Measurements from ENCODE around the gene F11.
"Not testable (repeated sequence)": the region's sequence is repeated elsewhere in the genome, so short reads cannot be mapped to it uniquely, and the experiment has no call there.

The F11 gene

DNA sequence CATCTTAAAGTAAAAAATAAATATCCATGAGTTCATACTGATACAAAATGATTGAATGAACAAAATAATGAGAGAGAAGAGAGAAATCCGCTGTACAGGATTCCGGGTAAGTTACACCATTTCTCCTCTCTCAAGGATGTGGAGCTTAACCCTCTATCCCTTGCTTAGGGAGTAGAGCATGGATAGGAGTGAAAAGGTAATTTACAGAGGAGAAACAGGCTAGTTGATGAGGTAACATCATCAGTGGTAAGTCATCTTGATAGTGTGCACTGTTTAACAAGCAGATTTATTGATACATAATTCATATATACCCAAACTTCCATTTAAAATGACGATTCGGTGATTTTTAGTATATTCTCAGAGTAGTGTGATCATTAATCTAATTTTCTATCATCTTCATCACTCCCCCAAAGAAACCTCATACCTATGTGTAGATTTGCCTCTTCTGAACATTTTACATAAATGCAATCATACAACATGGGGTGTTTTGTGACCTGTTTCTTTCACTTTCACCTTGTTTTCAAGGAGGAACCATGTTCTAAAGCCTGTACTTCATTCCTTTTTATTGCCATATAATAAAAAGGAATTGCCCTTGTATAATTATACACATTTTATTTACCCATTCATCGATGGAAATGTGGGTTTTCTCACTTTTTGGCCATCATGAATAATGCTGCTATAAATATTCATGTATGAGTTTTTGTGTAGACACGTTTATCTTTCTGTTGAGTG, 34.8 kb downstream of the F11 start:
- DNase-seq: no peak

DNA sequence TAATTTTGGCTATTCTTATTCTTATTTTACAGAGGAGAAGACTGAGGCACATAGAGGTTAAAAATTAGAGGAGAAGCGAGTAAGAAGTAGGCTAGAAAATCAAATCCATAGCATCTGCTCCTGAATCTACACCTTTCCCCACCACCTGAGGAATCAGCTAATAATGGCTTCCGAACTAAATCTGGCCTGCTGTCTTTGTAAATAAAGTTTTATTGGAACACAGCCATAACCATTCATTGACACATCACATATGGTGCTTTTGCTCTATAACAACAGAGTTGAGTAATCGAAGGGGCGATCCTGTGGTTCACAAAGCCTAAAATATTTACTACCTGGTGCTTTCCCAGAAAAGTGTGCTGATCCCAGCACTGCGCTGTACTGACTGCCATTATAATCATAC, 38.2 kb downstream of the F11 start:
- no peak for DNase-seq

DNA sequence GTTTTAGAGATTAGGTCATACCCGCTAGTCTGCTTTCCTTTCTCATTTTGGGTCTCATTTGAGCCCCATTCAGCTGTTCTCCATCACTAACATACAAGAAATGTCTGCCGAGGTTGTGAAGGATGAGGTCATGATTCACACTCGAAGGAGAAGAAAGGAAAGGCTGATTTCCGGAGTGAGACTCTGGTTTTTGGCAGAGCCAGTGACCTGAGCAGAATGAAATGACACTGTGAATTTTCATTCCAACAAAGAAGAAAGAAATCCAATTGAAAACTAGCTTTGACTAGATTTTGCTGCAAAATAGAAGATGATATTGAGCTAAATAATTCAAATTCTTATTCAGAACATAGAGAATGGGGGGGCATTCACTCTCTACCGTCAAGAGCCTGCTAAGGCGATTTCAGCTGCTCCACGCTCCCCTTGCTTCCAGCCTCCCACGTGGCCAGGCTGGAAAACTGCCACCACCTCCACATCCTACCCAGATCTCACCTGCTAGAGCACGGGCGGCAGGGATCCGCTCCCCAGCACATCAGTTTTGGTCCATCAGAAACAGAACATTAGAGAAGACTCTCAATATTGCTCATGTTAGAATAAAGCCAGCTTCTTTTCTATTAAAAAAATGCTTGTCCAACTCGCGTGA, 39.0 kb downstream of the F11 start:
- no peak for DNase-seq

DNA sequence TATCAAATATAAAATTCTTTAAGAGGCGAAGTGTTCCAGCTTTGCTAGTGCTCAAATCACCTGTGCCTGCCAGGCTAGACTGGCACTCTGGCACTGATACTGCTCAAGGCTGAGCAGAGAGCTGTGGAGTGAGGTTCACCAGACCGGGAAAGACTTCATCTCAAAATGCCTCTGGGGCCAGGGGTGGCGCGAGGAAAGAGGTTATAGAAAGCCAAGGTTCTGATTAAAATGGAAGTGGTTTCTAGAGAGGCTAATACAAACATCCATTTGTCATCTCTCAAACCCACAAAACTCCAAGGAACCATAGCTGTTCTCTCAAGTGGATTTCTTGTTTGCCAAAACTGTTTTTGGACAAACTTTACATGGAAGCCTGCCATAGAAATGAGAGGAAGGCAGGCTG, 41.5 kb downstream of the F11 start:
- no peak for DNase-seq

DNA sequence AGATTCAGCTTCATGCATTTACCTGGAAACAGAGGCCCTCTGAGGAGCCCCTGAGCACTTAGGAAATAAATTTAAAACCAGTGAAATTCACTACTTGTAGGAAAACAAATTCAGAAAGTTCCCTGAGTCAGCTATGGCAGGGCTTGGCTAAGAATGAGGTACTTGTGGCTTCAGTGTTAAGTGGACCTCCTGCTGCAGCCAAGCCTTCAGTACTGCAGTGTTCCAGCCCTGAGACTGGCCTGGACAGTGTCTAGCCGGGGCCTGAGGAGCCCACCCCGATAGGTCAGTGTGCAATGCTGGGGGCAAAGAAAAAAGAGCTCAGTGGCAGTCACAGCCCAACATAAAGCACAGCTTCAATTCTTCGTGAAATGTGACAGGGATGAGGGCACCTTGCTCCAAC, 41.9 kb downstream of the F11 start:
- no peak for DNase-seq

DNA sequence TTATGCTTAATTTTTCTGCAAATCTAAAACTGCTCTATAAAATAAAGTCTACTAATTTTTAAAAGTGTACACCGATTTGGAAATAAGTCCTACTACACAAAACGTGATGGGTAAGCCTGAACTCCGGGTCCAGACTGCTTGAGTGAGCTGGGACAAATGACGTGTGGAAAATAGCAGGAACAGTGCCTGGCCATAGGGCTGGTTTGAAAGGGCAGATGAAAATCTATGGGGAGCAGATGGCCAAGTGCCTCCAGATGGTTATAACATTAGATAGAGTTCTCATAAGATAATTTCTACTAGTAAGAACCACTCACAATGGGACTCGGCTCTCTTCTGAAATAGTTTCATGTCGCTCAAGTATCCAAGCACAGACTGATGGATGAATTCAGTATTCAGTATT, 52.5 kb downstream of the F11 start:
- no peak for DNase-seq

DNA sequence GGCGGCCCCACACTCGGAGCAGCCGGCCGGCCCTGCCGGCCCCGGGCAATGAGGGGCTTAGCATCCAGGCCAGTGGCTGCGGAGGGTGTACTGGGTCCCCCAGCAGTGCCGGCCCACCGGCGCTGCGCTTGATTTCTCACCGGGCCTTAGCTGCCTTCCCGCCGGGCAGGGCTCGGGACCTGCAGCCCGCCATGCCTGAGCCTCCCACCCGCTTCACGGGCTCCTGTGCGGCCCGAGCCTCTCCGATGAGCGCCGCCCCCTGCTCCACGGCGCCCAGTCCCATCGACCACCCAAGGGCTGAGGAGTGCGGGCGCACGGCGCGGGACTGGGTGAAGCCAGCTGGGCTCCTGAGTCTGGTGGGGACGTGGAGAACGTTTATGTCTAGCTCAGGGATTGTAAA, 58.7 kb downstream of the F11 start:
- not testable (repeated sequence) for DNase-seq

DNA sequence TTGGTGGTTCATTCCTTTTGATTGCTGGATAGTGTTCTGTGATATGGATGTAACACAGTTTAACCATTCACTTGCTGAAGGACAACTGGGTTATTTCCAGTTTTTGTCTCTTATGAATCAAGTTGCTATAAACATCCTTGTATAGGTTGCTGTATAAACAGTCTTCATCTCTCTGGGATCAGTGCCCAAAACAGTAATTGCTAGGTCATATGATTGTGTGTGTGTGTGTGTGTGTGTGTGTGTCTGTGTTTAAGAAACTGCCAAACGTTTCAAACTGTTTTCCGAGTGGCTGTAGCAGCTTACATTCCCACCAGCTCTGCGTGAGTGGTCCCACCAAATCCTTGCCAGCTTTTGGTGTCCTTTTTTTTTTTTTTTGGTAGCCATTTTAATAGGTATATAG, 60.4 kb downstream of the F11 start:
- DNase-seq: no peak

DNA sequence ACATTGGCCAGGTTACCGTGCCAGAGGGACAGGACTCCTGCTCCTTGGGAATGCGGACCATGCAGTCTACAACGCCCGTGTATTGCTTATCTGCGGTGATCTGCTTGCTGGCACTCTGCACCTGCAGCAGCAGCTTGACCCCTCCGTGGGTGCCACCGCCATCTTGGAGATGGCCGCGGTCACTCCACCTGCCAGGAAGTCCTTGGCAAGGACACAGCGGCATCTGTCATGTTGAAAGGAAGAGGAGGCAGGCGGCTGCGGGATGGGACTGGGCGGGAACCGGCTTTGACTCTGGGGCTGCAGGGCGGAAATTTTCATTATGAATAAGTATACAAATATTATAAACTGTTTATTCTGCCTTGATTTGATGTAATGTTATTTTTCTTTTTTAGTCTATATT, 63.4 kb downstream of the F11 start:
- no peak for DNase-seq

DNA sequence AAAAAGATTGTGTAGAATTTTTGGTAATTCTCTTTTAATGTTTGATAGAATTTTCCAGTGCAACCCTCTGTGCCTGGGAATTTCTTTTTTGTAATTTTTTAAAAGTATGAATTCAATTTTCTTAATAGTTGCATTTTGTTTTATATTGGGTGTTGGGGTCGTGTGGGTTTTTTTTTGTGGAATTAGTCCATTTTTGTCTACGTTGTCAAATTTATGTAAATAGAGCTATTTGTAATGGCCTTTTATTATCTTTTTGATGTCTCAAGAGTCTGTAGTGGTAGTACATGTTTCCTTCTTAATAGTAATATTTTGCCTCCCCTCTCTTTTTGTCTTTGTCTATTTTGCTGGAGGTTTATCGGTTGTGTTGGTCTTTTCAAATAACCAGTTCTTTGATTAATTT, 64.4 kb downstream of the F11 start:
- no peak for DNase-seq

DNA sequence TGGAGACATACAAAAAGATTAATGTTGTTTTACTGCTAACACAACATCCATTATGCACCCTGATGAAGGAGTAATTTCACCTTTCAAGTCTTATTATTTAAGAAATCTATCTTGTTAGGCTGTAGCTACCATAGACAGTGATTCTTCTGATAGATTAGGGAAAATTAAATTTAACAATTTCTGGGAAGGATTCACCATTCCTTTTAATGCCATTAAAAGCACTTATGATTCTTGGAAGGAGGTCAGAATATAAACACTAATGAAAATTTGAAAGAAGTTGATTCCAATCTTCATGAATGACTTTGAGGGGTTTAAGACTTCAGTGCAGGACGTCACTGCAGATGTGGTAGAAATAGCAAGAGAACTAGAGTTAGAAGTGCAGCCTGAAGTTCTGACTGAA, 69.8 kb downstream of the F11 start:
- no peak for DNase-seq
